Sigmoid colon (tissue), 4 donors: ENCODE data around the gene TRIM63.

ENCODE experiments used
- CTCF ChIP-seq, 4 experiments: fragments of 450-650 bp in 3 of 4; fragments of 200-600 bp in 1 of 4; IDR thresholded peaks; one replicate each; pipeline ENCODE4 v1.5.1; 2016 to 2019; ENCODE audit warnings: antibody characterized with exemption in 4 of 4, mild to moderate bottlenecking in 3 of 4, moderate library complexity in 2 of 4
- POLR2A ChIP-seq, 2 donors: fragments of 450-650 bp; IDR thresholded peaks; one replicate each; pipeline ENCODE4 v1.6.1; 2016; ENCODE audit warnings: antibody characterized with exemption in 2 of 2, mild to moderate bottlenecking in 2 of 2, moderate library complexity in 2 of 2
- POLR2AphosphoS5 ChIP-seq, 4 donors: sonication (generic); formaldehyde crosslinking; IDR thresholded peaks; one replicate each; pipeline ENCODE4 v1.6.1; 2017; ENCODE audit warnings: antibody characterized with exemption in 4 of 4

- TF ChIP-seq CTCF (IDR thresholded peaks at IDR 0.05) (no peak), POLR2A (IDR thresholded peaks at IDR 0.05) (no peak), POLR2AphosphoS5 (IDR thresholded peaks at IDR 0.05) (no peak)
Measured at GRCh38 chr1:26079960-26080814, 12.8 kb upstream of the TRIM63 start.
